Neural crest cell (in vitro differentiated cells): ENCODE data around the gene SMAD6. TPM values are rescaled to one million over a fixed set of nuclear protein-coding genes. Genes with fewer than 3 reads are reported as not detected.
"Not testable (repeated sequence)": the region's sequence is repeated elsewhere in the genome, so short reads cannot be mapped to it uniquely, and the experiment has no call there.

Experiments
- DNase-seq: peaks from one replicate; pipeline ENCODE4 v3.0.0; 2021; ENCODE audit warnings: low read depth, mixed read lengths, low spot score
- H3K27ac Mint-ChIP-seq: one replicate; pipeline ENCODE4 v1.8.0; 2021; ENCODE audit warnings: mild to moderate bottlenecking, mixed read lengths; ENCODE audit not compliant: unreplicated experiment
- H3K27me3 Mint-ChIP-seq: 2 replicates; pipeline ENCODE4 v1.8.0; 2021; ENCODE audit warnings: low read depth, mild to moderate bottlenecking, mixed read lengths
- H3K36me3 Mint-ChIP-seq: 2 replicates; pipeline ENCODE4 v1.8.0; 2021; ENCODE audit warnings: low read depth, mild to moderate bottlenecking, mixed read lengths
- H3K4me1 Mint-ChIP-seq: 2 replicates; pipeline ENCODE4 v1.8.0; 2021; ENCODE audit warnings: mixed read lengths
- H3K4me3 Mint-ChIP-seq: one replicate; pipeline ENCODE4 v1.8.0; 2021; ENCODE audit warnings: mild to moderate bottlenecking, mixed read lengths
- H3K9me3 Mint-ChIP-seq: 2 replicates; pipeline ENCODE4 v1.8.0; 2021; ENCODE audit warnings: mixed read lengths
- total RNA-seq: library from RNA; stranded (reverse); gene quantifications from 2 replicates; pipeline ENCODE4 v1.2.1, GENCODE V29; 2021
- TF ChIP-seq, protein P1 (sequence below): fragments of 200-600 bp; sonication (generic); conservative IDR thresholded peaks from 2 replicates; pipeline ENCODE4 v1.5.0; 2021; ENCODE audit warnings: antibody characterized with exemption, mild to moderate bottlenecking

The SMAD6 gene
- total RNA-seq, 1 donor from 2014 or later: 4.7 TPM

DNA sequence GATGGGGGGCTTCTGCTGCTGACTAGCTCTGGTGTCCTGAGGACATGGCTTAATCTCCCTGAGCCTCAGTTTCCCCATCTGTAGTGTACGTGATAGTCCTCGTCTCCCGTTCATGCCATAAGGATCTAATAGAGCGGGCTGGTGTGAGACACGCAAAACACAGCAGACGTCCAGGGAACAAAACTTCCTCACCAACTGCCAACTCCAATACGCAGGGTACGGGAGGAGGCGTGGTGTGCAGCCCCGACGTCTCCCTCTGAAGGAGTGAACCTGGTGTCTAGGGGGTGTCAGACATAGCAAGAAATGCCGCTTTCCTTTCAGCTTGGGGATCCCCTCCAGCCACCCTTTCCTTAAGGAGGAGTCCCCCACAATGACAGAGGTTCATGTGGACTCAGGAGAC is 55.0 kb downstream of the SMAD6 start:
- H3K27ac Mint-ChIP-seq: no peak overlapping the region
- H3K4me1 Mint-ChIP-seq: peaks cover 10% of the 10 kb centered on the region
- H3K9me3 Mint-ChIP-seq: peaks cover 4% of the 10 kb centered on the region
- TF ChIP-seq, protein P1, sequence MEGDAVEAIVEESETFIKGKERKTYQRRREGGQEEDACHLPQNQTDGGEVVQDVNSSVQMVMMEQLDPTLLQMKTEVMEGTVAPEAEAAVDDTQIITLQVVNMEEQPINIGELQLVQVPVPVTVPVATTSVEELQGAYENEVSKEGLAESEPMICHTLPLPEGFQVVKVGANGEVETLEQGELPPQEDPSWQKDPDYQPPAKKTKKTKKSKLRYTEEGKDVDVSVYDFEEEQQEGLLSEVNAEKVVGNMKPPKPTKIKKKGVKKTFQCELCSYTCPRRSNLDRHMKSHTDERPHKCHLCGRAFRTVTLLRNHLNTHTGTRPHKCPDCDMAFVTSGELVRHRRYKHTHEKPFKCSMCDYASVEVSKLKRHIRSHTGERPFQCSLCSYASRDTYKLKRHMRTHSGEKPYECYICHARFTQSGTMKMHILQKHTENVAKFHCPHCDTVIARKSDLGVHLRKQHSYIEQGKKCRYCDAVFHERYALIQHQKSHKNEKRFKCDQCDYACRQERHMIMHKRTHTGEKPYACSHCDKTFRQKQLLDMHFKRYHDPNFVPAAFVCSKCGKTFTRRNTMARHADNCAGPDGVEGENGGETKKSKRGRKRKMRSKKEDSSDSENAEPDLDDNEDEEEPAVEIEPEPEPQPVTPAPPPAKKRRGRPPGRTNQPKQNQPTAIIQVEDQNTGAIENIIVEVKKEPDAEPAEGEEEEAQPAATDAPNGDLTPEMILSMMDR: no peak
- no peak overlapping the region for H3K4me3 Mint-ChIP-seq
- no peak for DNase-seq
- no peaks in the 10 kb centered on the region for H3K27me3 Mint-ChIP-seq
- peaks cover 9% of the 10 kb centered on the region for H3K36me3 Mint-ChIP-seq

DNA sequence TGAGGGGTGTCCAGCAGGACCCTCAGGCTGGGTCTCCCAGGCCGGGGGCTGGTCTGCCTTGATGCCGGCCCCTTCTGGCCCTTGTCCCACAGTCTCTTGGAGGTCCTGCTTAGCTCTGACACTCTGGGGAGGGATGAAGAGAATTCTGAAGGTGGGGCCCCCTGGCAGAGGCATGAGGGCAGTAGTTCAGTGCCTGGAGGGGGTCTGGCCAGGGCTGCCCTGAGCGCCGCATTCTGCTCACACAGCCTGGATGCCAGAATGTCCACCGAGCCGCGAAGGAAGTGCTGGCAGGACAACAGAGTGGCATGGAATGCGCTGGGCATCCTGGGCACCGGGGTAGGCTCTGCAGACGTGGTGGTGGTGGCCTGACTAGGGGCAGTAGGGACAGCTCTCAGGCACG is 55.5 kb downstream of the SMAD6 start:
- TF ChIP-seq, protein P1: no peak
- no peak overlapping the region for H3K4me3 Mint-ChIP-seq
- H3K36me3 Mint-ChIP-seq: peaks cover 9% of the 10 kb centered on the region
- no peaks in the 10 kb centered on the region for H3K27me3 Mint-ChIP-seq
- peaks cover 11% of the 10 kb centered on the region for H3K4me1 Mint-ChIP-seq
- peaks cover 4% of the 10 kb centered on the region for H3K9me3 Mint-ChIP-seq
- H3K27ac Mint-ChIP-seq: no peak overlapping the region
- DNase-seq: no peak

DNA sequence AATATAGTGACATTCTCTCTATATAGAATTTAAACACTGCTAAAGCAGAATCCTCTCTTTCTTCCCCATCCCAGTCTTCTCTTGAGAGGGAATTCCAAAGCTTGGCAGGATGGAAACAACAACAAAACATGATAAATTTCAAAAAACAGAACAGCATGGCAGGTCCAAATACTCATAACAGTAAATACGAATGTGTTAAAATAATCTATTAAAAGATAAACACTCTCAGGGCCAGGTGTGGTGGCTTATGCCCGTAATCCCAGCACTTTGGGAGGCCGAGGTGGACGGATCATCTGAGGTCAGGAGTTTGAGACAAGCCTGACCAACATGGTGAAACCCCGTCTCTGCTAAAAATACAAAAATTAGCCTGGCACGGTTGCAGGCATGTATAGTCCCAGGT is 56.2 kb downstream of the SMAD6 start:
- not testable (repeated sequence) for DNase-seq, H3K4me3 Mint-ChIP-seq, H3K9me3 Mint-ChIP-seq, H3K27ac Mint-ChIP-seq, H3K36me3 Mint-ChIP-seq, H3K27me3 Mint-ChIP-seq
- H3K4me1 Mint-ChIP-seq: peaks cover 11% of the 10 kb centered on the region

DNA sequence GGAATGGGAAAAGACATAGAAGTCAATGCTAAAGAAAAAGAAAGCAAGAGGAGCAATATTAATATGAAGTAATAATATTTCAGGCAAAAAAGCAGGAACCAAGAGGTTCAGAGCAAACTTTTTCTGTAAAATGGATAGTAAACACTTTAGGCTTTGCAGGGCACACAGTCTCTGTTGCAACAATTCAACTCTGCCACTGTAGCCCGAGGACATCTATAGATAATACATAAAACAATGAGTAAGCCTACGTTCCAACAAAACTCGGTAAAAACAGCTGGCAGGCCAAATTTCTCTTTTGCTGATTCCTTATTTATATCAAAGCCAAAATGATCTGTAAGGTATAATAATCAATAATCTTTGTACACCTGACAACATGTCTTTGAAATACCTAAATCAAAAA is 56.8 kb downstream of the SMAD6 start:
- Mint-ChIP-seq H3K9me3 (peaks cover 4% of the 10 kb centered on the region), H3K27ac (no peak overlapping the region), H3K36me3 (peaks cover 9% of the 10 kb centered on the region), H3K27me3 (no peaks in the 10 kb centered on the region), H3K4me1 (peaks cover 11% of the 10 kb centered on the region), H3K4me3 (no peak overlapping the region)
- no peak for DNase-seq
- TF ChIP-seq, protein P1: no peak

DNA sequence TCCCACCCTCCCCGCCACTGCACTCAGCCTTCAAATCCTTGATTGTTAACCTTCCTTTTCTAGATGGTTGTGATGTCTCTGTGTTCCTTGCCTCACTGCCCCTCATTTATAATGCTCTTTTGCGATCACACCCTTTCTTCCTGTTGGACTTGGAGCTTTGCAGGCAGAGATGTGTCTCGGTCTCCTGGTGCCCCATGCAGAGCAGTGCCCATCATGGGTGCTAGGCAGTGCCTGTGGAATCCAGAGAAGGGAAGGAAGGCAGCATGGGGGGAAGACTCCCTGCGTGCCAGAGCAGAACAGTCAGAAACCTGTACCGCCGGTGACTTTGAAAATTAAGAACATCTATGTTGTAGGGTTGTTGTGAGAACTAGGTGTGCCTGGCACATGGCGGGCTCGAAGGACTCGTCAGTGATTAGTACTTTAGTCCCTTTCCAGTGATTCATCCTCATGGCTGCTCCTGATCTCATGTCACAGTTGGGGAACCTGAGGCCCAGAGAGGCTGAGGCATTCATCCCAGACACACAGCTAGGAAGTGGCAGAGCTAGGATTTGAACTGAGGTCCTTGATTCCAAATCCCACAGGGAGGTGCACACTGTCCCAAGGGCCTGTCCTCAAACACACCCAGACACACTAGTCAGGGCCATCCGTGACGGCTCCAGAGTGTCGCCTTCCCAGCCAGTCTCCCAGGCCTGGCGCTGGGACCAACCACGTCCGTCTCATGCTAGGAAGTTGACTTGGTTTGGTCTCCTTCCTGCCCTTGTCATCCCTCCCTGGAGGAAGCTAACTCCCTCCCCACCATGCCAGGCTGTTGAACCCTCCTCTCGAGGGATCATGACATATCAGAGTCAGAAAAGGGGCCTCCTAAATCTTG is 58.3 kb downstream of the SMAD6 start:
- no peak overlapping the region for H3K4me3 Mint-ChIP-seq
- peaks cover 11% of the 10 kb centered on the region for H3K4me1 Mint-ChIP-seq
- TF ChIP-seq, protein P1: no peak
- no peak overlapping the region for H3K27ac Mint-ChIP-seq
- DNase-seq: no peak
- peaks cover under 1% of the 10 kb centered on the region for H3K36me3 Mint-ChIP-seq
- peaks cover under 1% of the 10 kb centered on the region for H3K9me3 Mint-ChIP-seq
- H3K27me3 Mint-ChIP-seq: no peaks in the 10 kb centered on the region

DNA sequence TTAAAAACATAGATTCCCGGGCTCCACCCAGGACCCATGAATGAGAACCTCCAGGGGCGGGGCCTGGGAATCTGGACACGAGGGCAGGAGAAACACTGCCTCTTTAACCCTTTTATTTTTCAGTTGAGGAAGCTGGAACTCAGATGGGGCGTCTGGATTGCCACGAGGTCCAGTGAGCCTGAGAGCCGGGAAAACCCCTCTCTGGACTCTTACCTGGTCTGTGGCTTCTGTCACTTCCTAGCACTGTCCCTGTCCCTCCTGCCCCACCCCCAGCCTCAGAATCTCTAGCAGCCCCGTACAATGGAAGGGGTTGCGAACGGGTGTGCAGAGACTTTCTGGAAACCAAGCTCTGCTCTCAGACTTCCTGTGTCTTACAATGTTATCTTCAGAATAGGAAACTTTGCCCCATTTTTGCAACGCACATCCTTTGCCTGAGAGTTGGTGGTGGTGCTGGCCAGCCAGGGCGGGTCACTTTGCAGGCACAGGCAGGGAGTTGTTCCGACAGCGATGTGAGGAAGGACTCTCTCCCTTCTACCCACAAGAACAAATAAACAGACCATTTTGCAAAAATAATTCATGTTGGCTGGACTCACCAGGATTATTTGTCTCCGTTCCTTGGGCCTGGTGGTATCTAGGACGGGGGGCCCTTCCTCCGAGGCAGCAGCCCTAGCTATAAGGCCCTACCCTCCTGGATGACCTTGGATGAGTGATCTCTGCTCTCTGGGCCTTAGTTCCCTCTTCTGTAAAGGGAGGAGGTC is 59.1 kb downstream of the SMAD6 start:
- H3K27me3 Mint-ChIP-seq: no peaks in the 10 kb centered on the region
- peaks cover 20% of the 10 kb centered on the region for H3K4me1 Mint-ChIP-seq
- H3K27ac Mint-ChIP-seq: peak overlapping the region; percentile 10
- no peaks in the 10 kb centered on the region for H3K9me3 Mint-ChIP-seq
- no peak overlapping the region for H3K4me3 Mint-ChIP-seq
- H3K36me3 Mint-ChIP-seq: no peaks in the 10 kb centered on the region
- TF ChIP-seq, protein P1: no peak
- DNase-seq: no peak
